Stomach (tissue), 4 donors: Measurements from ENCODE around the gene MYH9.

Source experiments
- CTCF ChIP-seq, 7 experiments: fragments of 450-650 bp in 4 of 7; fragments of 200-600 bp in 3 of 7; sonication (generic) in 3 of 7; IDR thresholded peaks; one replicate each; pipeline ENCODE4 v1.5.1; 2016 to 2019; ENCODE audit warnings: antibody characterized with exemption in 7 of 7, control low read depth in 2 of 7, mild to moderate bottlenecking in 1 of 7
- EP300 ChIP-seq: sonication (generic); formaldehyde crosslinking; IDR thresholded peaks from one replicate; pipeline ENCODE4 v1.6.1; 2017; ENCODE audit warnings: antibody characterized with exemption
- POLR2AphosphoS5 ChIP-seq, 3 donors: sonication (generic); formaldehyde crosslinking; IDR thresholded peaks; one replicate each; pipeline ENCODE4 v1.6.1; 2016; ENCODE audit warnings: antibody characterized with exemption in 3 of 3

- TF ChIP-seq EP300 (no peak), POLR2AphosphoS5 (IDR thresholded peaks at IDR 0.05) (no peak), CTCF (IDR thresholded peaks at IDR 0.05) (no peak)
These were observed 131.3 kb downstream of the MYH9 start for GRCh38 chr22:36256478-36256877.
